Endothelial cell of umbilical vein (primary cell): ENCODE results near the gene SCN3B. TPM values are rescaled to one million over a fixed set of nuclear protein-coding genes. Genes with fewer than 3 reads are reported as not detected.

Experiments used
- BruUV-seq: library from RNA; stranded (reverse); fragments of 400-500 nt; replicated peaks from 2 replicates; lab custom pipeline; 2021; lab: Mats Ljungman, UMichigan
- CTCF ChIA-PET: fragments of 300-600, 350-600 bp; sonication (Branson Sonifier 250); formaldehyde crosslinking; loops from one replicate; lab custom pipeline; 2021; ENCODE audit warnings: antibody characterized with exemption, inconsistent platforms; lab: Charles Lee
- POLR2A ChIA-PET: fragments of 300-600, 350-600 bp; sonication (Branson Sonifier 250); formaldehyde crosslinking; loops from one replicate; lab custom pipeline; 2021; ENCODE audit warnings: antibody characterized with exemption, inconsistent platforms; lab: Charles Lee
- DNase-seq: peaks from one replicate; pipeline ENCODE4 v3.0.0-alpha.2; 2011; ENCODE audit warnings: low read depth, low spot score
- FAIRE-seq: peaks from 2 replicates; lab custom pipeline; 2011; peaks lifted over from hg19 to GRCh38; lab: Jason Lieb, UNC
- H2AFZ ChIP-seq: 2 replicates; pipeline ENCODE4 v1.6.0; 2012; ENCODE audit warnings: low read depth, low read length, control low read depth, inconsistent platforms
- H3K27ac ChIP-seq: 2 replicates; pipeline ENCODE4 v1.5.1; 2011; ENCODE audit warnings: low read depth, mild to moderate bottlenecking, control low read depth, low read length, moderate library complexity; ENCODE audit not compliant: insufficient read depth
- H3K27me3 ChIP-seq, 2 experiments: 2 replicates each; pipeline versions ENCODE4 v1.6.0 to v1.6.1; 2011; ENCODE audit warnings: low read length in 2 of 2, mixed read lengths in 1 of 2; ENCODE audit not compliant: control insufficient read depth in 2 of 2, insufficient read depth in 2 of 2
- H3K36me3 ChIP-seq, 2 experiments: 2 replicates in 1 of 2; 3 replicates in 1 of 2; pipeline ENCODE4 v1.5.1; 2011; ENCODE audit warnings: low read length in 2 of 2, mild to moderate bottlenecking in 1 of 2, moderate library complexity in 1 of 2; ENCODE audit not compliant: control insufficient read depth in 2 of 2, insufficient read depth in 2 of 2; ENCODE audit errors: extremely low read depth in 1 of 2
- H3K4me1 ChIP-seq: 3 replicates; pipeline ENCODE4 v1.5.1; 2011; ENCODE audit warnings: mild to moderate bottlenecking, low read length; ENCODE audit not compliant: control insufficient read depth, insufficient read depth; ENCODE audit errors: extremely low read depth
- H3K4me2 ChIP-seq: 2 replicates; pipeline ENCODE4 v1.6.1; 2011; ENCODE audit warnings: low read length, control low read depth, mixed read lengths; ENCODE audit not compliant: insufficient read depth
- H3K4me3 ChIP-seq, 3 experiments: fragments of 200-600 bp in 1 of 3; sonication (generic), shearing (Covaris generic) in 1 of 3; replicated peaks in 1 of 3; 2 replicates each; pipeline ENCODE4 v1.5.1; 2011 to 2016; ENCODE audit warnings: control low read depth in 3 of 3, low read length in 3 of 3, mild to moderate bottlenecking in 2 of 3, inconsistent platforms in 1 of 3, low read depth in 1 of 3, moderate library complexity in 1 of 3; ENCODE audit not compliant: insufficient read depth in 1 of 3
- H3K79me2 ChIP-seq: 2 replicates; pipeline ENCODE4 v1.6.0; 2012; ENCODE audit warnings: low read length, inconsistent platforms; ENCODE audit not compliant: control insufficient read depth, insufficient read depth
- H3K9ac ChIP-seq: replicated peaks from 2 replicates; pipeline ENCODE3; 2011; ENCODE audit warnings: low read length, control low read depth; ENCODE audit not compliant: insufficient read depth; ENCODE audit errors: extremely low read depth
- H3K9me1 ChIP-seq: replicated peaks from 3 replicates; pipeline ENCODE4 v1.6.0; 2011; ENCODE audit warnings: mild to moderate bottlenecking, low read length; ENCODE audit not compliant: control insufficient read depth, insufficient read depth; ENCODE audit errors: extremely low read depth
- H3K9me3 ChIP-seq: replicated peaks from 2 replicates; pipeline ENCODE4 v1.5.1; 2012; ENCODE audit warnings: low read length, inconsistent platforms; ENCODE audit not compliant: control insufficient read depth, insufficient read depth
- H4K20me1 ChIP-seq: replicated peaks from 2 replicates; pipeline ENCODE3; 2011; ENCODE audit warnings: mild to moderate bottlenecking, low read length; ENCODE audit not compliant: control insufficient read depth, insufficient read depth; ENCODE audit errors: extremely low read depth
- CTCF ChIP-seq, 2 donors: IDR thresholded peaks; 1 replicate in 1 of 2; 2 replicates in 1 of 2; pipeline ENCODE4 v1.5.1; 2011; ENCODE audit warnings: low read length in 2 of 2, mild to moderate bottlenecking in 2 of 2, moderate library complexity in 2 of 2, control low read depth in 1 of 2, inconsistent platforms in 1 of 2, low read depth in 1 of 2; ENCODE audit not compliant: insufficient read depth in 1 of 2; ENCODE audit errors: extremely low read depth in 1 of 2
- EZH2 ChIP-seq: IDR thresholded peaks from 2 replicates; pipeline ENCODE4 v1.6.1; 2012; ENCODE audit warnings: borderline replicate concordance, low read depth, mild to moderate bottlenecking, moderate library complexity, low read length, inconsistent platforms; ENCODE audit not compliant: severe bottlenecking
- FOS ChIP-seq: IDR thresholded peaks from 2 replicates; pipeline ENCODE4 v1.6.1; 2011; ENCODE audit warnings: mild to moderate bottlenecking, low read length, moderate library complexity, borderline replicate concordance; ENCODE audit not compliant: insufficient read depth
- GATA2 ChIP-seq: IDR thresholded peaks from 2 replicates; pipeline ENCODE4 v1.7.0; 2011; ENCODE audit warnings: low read depth, mild to moderate bottlenecking, moderate library complexity, mixed read lengths, low read length; ENCODE audit not compliant: insufficient read length, insufficient read depth
- JUN ChIP-seq: IDR thresholded peaks from 2 replicates; pipeline ENCODE4 v1.6.1; 2011; ENCODE audit warnings: borderline replicate concordance, low read depth; ENCODE audit not compliant: insufficient read length, insufficient read depth
- MAX ChIP-seq: IDR thresholded peaks from 2 replicates; pipeline ENCODE4 v1.6.1; 2011; ENCODE audit not compliant: insufficient read depth, insufficient read length
- MYC ChIP-seq: IDR thresholded peaks from one replicate; pipeline ENCODE4 v1.6.1; 2011; ENCODE audit warnings: mild to moderate bottlenecking, low read depth, low read length
- POLR2A ChIP-seq: IDR thresholded peaks from 2 replicates; pipeline ENCODE4 v1.6.1; 2012; ENCODE audit warnings: low read depth, mild to moderate bottlenecking, control low read depth, low read length
- POLR2AphosphoS5 ChIP-seq: IDR thresholded peaks from 2 replicates; pipeline ENCODE4 v1.6.1; 2012; ENCODE audit warnings: low read depth, mild to moderate bottlenecking, control low read depth, low read length, moderate library complexity; ENCODE audit not compliant: insufficient read depth
- dilution Hi-C: fragments of 300-500 bp; cut with MboI; formaldehyde crosslinking; loops from one replicate; pipeline ENCODE4 v1.15.0; 2019; ENCODE audit warnings: low sequenced_read_pairs; ENCODE audit not compliant: extremely low pct_ligation_motif_present
- intact Hi-C: fragments of 100-400 bp; cut with micrococcal nuclease; formaldehyde crosslinking; loops from one replicate; pipeline ENCODE4 v1.10.0; 2022
- polyA plus RNA-seq, 4 experiments: library from polyadenylated mRNA; depleted of rRNA in 3 of 4; stranded (reverse) in 3 of 4; unstranded in 1 of 4; fragments of >200 nt; gene quantifications; 2 replicates each; pipeline versions ENCODE4 v1.2.1 to v1.2.3, GENCODE V29; 2011 to 2012; ENCODE audit warnings: missing spikeins in 1 of 4
- total RNA-seq: library from RNA; stranded (reverse); gene quantifications from 2 replicates; pipeline ENCODE4 v1.2.3, GENCODE V29; 2021

The SCN3B gene
- total and polyA plus RNA-seq, 2 donors (not counting 3 experiments of a cell fraction or from before 2014, with no cell fraction given): 0.72 to 1.4 TPM

DNA sequence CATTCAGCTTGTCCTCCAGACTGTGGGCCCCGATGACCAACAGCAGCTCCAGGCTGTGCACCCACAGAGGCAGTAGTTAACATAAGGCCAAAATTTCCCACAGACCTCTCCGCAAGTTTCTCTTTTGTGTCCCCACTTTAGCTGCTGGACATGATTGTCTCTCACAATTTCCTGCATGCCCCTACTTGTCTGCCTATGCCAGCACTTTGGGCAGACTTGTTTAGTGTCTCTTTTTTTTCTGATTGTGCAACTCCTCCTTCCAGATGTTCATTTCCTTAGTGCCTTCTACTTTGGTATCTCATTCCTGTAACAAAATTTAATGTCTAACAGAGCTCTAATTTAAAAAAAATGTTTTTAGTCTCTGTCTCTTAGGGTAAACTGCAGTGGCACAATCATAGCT, 23.8 kb upstream of the SCN3B start:
- Histone ChIP-seq H3K4me2 (no peak overlapping the region), H3K9me3 (no peaks in the 10 kb centered on the region), H3K9me1 (no peaks in the 10 kb centered on the region), H3K27ac (no peak overlapping the region), H3K79me2 (no peaks in the 10 kb centered on the region), H2AFZ (no peak overlapping the region), H4K20me1 (no peaks in the 10 kb centered on the region), H3K4me3 (no peak overlapping the region), H3K9ac (no peak overlapping the region), H3K27me3 (no peaks in the 10 kb centered on the region), H3K36me3 (no peaks in the 10 kb centered on the region), H3K4me1 (no peaks in the 10 kb centered on the region)
- no peak for FAIRE-seq
- POLR2A ChIA-PET: no interaction called here
- no peak for DNase-seq
- dilution Hi-C loops: no loop called here
- no peak for TF ChIP-seq MAX
- TF ChIP-seq CTCF (IDR thresholded peaks at IDR 0.05; ENCODE audit: extremely low read depth in 1 of 2, insufficient read depth in 1 of 2, low read depth in 1 of 2, low read length in 2 of 2): no peak
- no peak for TF ChIP-seq JUN
- no peak for TF ChIP-seq POLR2AphosphoS5
- TF ChIP-seq MYC: no peak
- no peak for TF ChIP-seq POLR2A
- no peak for TF ChIP-seq EZH2
- TF ChIP-seq FOS: no peak
- TF ChIP-seq GATA2: no peak
- no TSS peak for BruUV-seq
- CTCF ChIA-PET: interaction anchor here (2.1 kb wide), 1 partner anchor 33 kb away, joined by 6 read pairs; no protein-coding TSS in a partner anchor
- intact Hi-C loops: no loop called here
